ENCODE data around the gene DVL2. TPM values are rescaled to one million over a fixed set of nuclear protein-coding genes. Genes with fewer than 3 reads are reported as not detected.

DVL2 gene
- total and polyA plus RNA-seq, 2 of the 13 experiments (the other 11 are each of a cell fraction or from before 2014, with no cell fraction given): 5.7 to 38.2 TPM

DNA sequence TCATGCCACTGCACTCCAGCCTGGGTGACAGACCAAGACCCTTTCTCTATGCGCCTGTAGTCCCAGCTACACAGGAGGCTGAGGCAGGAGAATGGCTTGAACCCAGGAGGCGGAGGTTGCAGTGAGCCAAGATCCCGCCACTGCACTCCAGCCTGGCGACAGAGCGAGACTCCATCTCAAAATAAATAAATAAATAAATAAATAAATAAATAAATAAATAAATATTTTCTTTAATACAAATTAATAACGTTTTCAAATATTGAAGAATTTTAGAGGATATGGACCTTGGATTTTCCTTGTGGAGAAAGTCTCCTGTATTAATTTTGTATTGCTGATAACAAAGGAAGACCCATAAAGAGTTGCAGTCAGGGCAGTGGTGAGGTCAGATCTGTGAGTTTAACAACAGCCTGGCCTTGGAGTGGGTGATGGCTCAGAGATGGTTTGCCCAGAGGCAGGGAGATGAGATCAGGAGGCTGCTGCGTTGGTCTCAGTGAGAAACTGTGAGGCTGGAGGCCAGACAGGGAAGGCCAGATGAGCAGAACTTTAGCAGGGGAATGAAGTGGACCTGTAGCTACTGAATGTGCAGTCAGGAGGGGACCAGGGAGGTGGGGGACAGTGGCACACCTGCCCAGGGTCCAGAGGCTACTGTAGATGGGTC lies 50.8 kb downstream of the DVL2 start (continued):
- TF ChIP-seq BCLAF1 (IDR thresholded peaks at IDR 0.05) (no peak), E2F5 (CRISPR knock-in tag; conservative IDR thresholded peaks at IDR 0.05) (no peak), ZNF614 (CRISPR knock-in tag; IDR thresholded peaks at IDR 0.05; ENCODE audit: borderline replicate concordance) (0 out of 2 replicates have a peak, but pooled peaks have one; percentile 9), ZMYM4 (CRISPR knock-in tag; IDR thresholded peaks at IDR 0.05) (no peak), ELF1 (CRISPR knock-in tag; IDR thresholded peaks at IDR 0.05) (no peak), FLYWCH1 (CRISPR knock-in tag; IDR thresholded peaks at IDR 0.05) (no peak), ETV6 (CRISPR knock-in tag; conservative IDR thresholded peaks at IDR 0.05) (no peak), ASH2L (IDR thresholded peaks at IDR 0.05; ENCODE audit: insufficient read length, low read depth, low read length) (no peak), POLR2A (IDR thresholded peaks at IDR 0.05; ENCODE audit: insufficient read depth in 1 of 2, low read depth in 2 of 2, low read length in 2 of 2) (0 out of 4 replicates have a peak, but pooled peaks of 1 of the 2 experiments have one; percentile 2), PAWR (CRISPR knock-in tag; IDR thresholded peaks at IDR 0.05; ENCODE audit: borderline replicate concordance) (no peak), ARHGAP35 (CRISPR knock-in tag; IDR thresholded peaks at IDR 0.05; ENCODE audit: borderline replicate concordance) (no peak), ZNF160 (CRISPR knock-in tag; IDR thresholded peaks at IDR 0.05) (no peak), ZNF775 (CRISPR knock-in tag; IDR thresholded peaks at IDR 0.05; ENCODE audit: borderline replicate concordance) (no peak), ZNF354B (CRISPR knock-in tag; IDR thresholded peaks at IDR 0.05) (no peak), LCORL (IDR thresholded peaks at IDR 0.05) (no peak), LCORL (CRISPR knock-in tag; IDR thresholded peaks at IDR 0.05) (peak; percentile 12; the same call in 1 of the 2 replicates), GFI1 (CRISPR knock-in tag; IDR thresholded peaks at IDR 0.05; ENCODE audit: borderline replicate concordance) (0 out of 2 replicates have a peak, but pooled peaks have one; percentile 11), ZNF282 (IDR thresholded peaks at IDR 0.05; ENCODE audit: partially characterized antibody) (no peak), ZNF512B (CRISPR knock-in tag; IDR thresholded peaks at IDR 0.05; ENCODE audit: borderline replicate concordance) (no peak), NR2C2 (CRISPR knock-in tag; IDR thresholded peaks at IDR 0.05; ENCODE audit: borderline replicate concordance) (0 out of 2 replicates have a peak, but pooled peaks have one; percentile 19), ZKSCAN8 (CRISPR knock-in tag; IDR thresholded peaks at IDR 0.05; ENCODE audit: borderline replicate concordance) (0 out of 2 replicates have a peak, but pooled peaks have one; percentile 29)
- TF ChIP-seq, protein P1, sequence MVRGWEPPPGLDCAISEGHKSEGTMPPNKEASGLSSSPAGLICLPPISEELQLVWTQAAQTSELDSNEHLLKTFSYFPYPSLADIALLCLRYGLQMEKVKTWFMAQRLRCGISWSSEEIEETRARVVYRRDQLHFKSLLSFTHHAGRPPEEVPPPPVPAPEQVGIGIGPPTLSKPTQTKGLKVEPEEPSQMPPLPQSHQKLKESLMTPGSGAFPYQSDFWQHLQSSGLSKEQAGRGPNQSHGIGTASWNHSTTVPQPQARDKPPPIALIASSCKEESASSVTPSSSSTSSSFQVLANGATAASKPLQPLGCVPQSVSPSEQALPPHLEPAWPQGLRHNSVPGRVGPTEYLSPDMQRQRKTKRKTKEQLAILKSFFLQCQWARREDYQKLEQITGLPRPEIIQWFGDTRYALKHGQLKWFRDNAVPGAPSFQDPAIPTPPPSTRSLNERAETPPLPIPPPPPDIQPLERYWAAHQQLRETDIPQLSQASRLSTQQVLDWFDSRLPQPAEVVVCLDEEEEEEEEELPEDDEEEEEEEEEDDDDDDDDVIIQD (CRISPR knock-in tag; IDR thresholded peaks at IDR 0.05; ENCODE audit: low read depth): 0 out of 2 replicates have a peak, but pooled peaks have one; percentile 31

Data from HepG2 (cell line).